ENCODE data around the gene MEFV. TPM values are rescaled to one million over a fixed set of nuclear protein-coding genes. Genes with fewer than 3 reads are reported as not detected.

Gene MEFV, protein sequence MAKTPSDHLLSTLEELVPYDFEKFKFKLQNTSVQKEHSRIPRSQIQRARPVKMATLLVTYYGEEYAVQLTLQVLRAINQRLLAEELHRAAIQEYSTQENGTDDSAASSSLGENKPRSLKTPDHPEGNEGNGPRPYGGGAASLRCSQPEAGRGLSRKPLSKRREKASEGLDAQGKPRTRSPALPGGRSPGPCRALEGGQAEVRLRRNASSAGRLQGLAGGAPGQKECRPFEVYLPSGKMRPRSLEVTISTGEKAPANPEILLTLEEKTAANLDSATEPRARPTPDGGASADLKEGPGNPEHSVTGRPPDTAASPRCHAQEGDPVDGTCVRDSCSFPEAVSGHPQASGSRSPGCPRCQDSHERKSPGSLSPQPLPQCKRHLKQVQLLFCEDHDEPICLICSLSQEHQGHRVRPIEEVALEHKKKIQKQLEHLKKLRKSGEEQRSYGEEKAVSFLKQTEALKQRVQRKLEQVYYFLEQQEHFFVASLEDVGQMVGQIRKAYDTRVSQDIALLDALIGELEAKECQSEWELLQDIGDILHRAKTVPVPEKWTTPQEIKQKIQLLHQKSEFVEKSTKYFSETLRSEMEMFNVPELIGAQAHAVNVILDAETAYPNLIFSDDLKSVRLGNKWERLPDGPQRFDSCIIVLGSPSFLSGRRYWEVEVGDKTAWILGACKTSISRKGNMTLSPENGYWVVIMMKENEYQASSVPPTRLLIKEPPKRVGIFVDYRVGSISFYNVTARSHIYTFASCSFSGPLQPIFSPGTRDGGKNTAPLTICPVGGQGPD
- not detected for total RNA-seq (ENCODE audit: unreplicated experiment)
- long read RNA-seq, result 0 reads

GRCh38 chr16:3256146-3256865, at the start of gene MEFV:
Gene MEFV, minus strand, starts transcription at chr16:3256633. Its CDS starts 46 bp downstream, at chr16:3256587.
- Mint-ChIP-seq H3K36me3 (ENCODE audit: low read depth, unreplicated experiment) (no peaks in the 10 kb centered on the region), H3K4me3 (ENCODE audit: unreplicated experiment) (no peak within 1 kb of the TSS), H3K4me1 (ENCODE audit: unreplicated experiment) (no peaks in the 10 kb centered on the region), H3K9me3 (ENCODE audit: unreplicated experiment) (peaks cover 3% of the 10 kb centered on the region), H3K27me3 (ENCODE audit: unreplicated experiment) (peaks cover 6% of the 10 kb centered on the region), H3K27ac (ENCODE audit: unreplicated experiment) (no peak within 1 kb of the TSS)
- no peak for DNase-seq (ENCODE audit: low spot score)
- TF ChIP-seq, protein P1, sequence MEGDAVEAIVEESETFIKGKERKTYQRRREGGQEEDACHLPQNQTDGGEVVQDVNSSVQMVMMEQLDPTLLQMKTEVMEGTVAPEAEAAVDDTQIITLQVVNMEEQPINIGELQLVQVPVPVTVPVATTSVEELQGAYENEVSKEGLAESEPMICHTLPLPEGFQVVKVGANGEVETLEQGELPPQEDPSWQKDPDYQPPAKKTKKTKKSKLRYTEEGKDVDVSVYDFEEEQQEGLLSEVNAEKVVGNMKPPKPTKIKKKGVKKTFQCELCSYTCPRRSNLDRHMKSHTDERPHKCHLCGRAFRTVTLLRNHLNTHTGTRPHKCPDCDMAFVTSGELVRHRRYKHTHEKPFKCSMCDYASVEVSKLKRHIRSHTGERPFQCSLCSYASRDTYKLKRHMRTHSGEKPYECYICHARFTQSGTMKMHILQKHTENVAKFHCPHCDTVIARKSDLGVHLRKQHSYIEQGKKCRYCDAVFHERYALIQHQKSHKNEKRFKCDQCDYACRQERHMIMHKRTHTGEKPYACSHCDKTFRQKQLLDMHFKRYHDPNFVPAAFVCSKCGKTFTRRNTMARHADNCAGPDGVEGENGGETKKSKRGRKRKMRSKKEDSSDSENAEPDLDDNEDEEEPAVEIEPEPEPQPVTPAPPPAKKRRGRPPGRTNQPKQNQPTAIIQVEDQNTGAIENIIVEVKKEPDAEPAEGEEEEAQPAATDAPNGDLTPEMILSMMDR (IDR thresholded peaks at IDR 0.05; ENCODE audit: unreplicated experiment), result no peak

DNA sequence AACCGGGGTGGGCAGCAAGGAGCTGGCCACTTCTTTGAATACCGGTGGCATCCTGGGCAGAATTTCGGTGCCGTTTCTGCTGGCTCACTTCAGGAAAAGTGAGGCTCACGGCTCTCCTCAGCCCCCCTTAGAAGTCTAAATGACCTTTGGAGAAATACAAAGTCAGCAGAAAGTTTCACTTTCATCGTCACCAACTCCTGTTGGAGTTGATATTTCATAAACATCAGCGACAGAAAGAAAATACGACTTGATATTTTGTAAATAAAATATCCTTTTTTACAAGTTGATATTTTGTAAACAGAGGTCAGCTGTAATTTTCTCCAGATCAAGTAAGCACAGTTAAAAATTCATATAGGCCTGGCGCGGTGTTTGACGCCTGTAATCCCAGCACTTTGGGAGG, 49.6 kb upstream of the MEFV start:
- no peaks in the 10 kb centered on the region for H3K4me1 Mint-ChIP-seq (ENCODE audit: unreplicated experiment)
- peak overlapping the region; percentile 78 for H3K4me3 Mint-ChIP-seq (ENCODE audit: unreplicated experiment)
- H3K27ac Mint-ChIP-seq (ENCODE audit: unreplicated experiment), result no peak overlapping the region
- peaks cover 14% of the 10 kb centered on the region for H3K9me3 Mint-ChIP-seq (ENCODE audit: unreplicated experiment)
- H3K27me3 Mint-ChIP-seq (ENCODE audit: unreplicated experiment), result peaks cover 5% of the 10 kb centered on the region
- peaks cover 63% of the 10 kb centered on the region for H3K36me3 Mint-ChIP-seq (ENCODE audit: low read depth, unreplicated experiment)
- TF ChIP-seq, protein P1 (IDR thresholded peaks at IDR 0.05; ENCODE audit: unreplicated experiment), result no peak
- DNase-seq (ENCODE audit: low spot score), result no peak

DNA sequence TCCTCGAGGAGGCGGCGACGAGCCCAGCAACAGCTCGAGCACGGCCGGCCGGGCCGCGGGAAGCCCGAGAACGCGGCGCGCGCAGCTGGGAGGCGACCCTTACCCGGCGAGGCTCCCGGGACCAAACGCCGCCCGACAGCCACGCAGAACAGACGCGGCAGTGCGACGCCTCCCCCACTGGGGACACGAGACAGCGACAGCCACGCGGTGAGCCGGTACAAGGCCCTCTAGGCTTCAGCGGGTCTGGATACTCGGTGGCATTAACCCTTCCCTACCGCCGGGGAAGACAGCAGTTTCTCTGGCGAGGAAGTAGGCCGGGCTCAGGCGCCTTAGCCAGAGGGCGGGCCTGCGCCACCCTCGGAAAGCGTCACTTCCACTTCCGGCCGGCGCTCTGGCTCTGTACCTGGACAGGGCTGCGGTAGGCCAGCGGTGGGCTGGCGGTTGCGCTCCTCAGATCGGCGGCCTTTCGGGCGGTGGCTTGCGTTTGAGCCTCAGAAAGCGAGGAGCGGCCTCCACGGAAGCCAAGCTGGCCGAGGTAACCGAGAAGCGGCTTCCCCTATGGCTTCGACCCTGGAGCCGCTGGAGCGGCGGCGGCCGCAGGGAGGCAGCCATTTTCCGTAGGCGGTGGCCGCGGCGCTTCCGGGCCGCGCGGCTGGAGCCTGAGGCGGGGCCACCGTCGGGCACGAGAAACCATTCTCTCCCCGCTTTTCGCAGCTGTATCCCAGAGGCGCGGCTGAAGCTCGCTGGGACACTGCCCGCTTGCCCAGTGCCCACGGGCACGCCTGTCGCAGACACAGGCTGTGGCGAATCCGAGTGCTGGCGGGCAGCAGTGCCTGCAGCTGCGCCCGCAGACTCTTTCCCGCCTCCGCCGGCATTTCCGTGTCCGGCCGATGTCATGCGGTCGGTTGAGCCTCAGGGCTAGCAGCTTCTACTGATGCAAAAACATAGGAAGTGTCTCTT, 49.0 kb upstream of the MEFV start, which contains the start of the genes TIGD7 and ZNF75A:
Gene TIGD7 (minus strand): TSS at position 322 of the 960 bp plus-strand sequence. CDS start 4,816 bp downstream, outside the sequence.
Gene ZNF75A (plus strand): TSS at position 389 of the 960 bp plus-strand sequence. CDS start 2,932 bp downstream, outside the sequence.
- DNase-seq (ENCODE audit: low spot score), result peak; percentile 73
- H3K27me3 Mint-ChIP-seq (ENCODE audit: unreplicated experiment), result peaks cover 5% of the 10 kb centered on the region
- TF ChIP-seq, protein P1 (IDR thresholded peaks at IDR 0.05; ENCODE audit: unreplicated experiment), result no peak
- H3K4me1 Mint-ChIP-seq (ENCODE audit: unreplicated experiment), result no peaks in the 10 kb centered on the region
- H3K36me3 Mint-ChIP-seq (ENCODE audit: low read depth, unreplicated experiment), result peaks cover 63% of the 10 kb centered on the region
- H3K9me3 Mint-ChIP-seq (ENCODE audit: unreplicated experiment), result peaks cover 14% of the 10 kb centered on the region
- peak within 1 kb of the TSS; percentile 90 for H3K4me3 Mint-ChIP-seq (ENCODE audit: unreplicated experiment)
- H3K27ac Mint-ChIP-seq (ENCODE audit: unreplicated experiment), result peak within 1 kb of the TSS; percentile 57

GRCh38 chr16:3304370-3304769, 47.9 kb upstream of the MEFV start:
- Mint-ChIP-seq H3K27me3 (ENCODE audit: unreplicated experiment) (peaks cover 3% of the 10 kb centered on the region), H3K36me3 (ENCODE audit: low read depth, unreplicated experiment) (peaks cover 63% of the 10 kb centered on the region), H3K4me3 (ENCODE audit: unreplicated experiment) (peak overlapping the region; percentile 90), H3K4me1 (ENCODE audit: unreplicated experiment) (no peaks in the 10 kb centered on the region), H3K9me3 (ENCODE audit: unreplicated experiment) (peaks cover 14% of the 10 kb centered on the region), H3K27ac (ENCODE audit: unreplicated experiment) (peak overlapping the region; percentile 57)
- TF ChIP-seq, protein P1 (IDR thresholded peaks at IDR 0.05; ENCODE audit: unreplicated experiment), result no peak
- no peak for DNase-seq (ENCODE audit: low spot score)
